Astrocyte (in vitro differentiated cells and primary cell): ENCODE measurements around the gene ZNF280D. TPM values are rescaled to one million over a fixed set of nuclear protein-coding genes. Genes with fewer than 3 reads are reported as not detected.

Experiments used
- DNase-seq: peaks from one replicate; pipeline ENCODE4 v3.0.0-alpha.2; 2010; ENCODE audit warnings: low read depth
- FAIRE-seq: peaks from 2 replicates; lab custom pipeline; 2011; peaks lifted over from hg19 to GRCh38; lab: Jason Lieb, UNC
- H2AFZ ChIP-seq: 2 replicates; pipeline ENCODE4 v1.6.0; 2012; ENCODE audit warnings: low read depth, low read length, inconsistent platforms
- H3K27ac ChIP-seq: 2 replicates; pipeline ENCODE4 v1.5.1; 2011; ENCODE audit warnings: low read depth, low read length, inconsistent platforms
- H3K27me3 ChIP-seq: 2 replicates; pipeline ENCODE4 v1.6.0; 2011; ENCODE audit warnings: low read length, inconsistent platforms; ENCODE audit not compliant: insufficient read depth
- H3K36me3 ChIP-seq: 2 replicates; pipeline ENCODE4 v1.5.1; 2011; ENCODE audit warnings: low read length, inconsistent platforms; ENCODE audit not compliant: insufficient read depth
- H3K4me1 ChIP-seq: 2 replicates; pipeline ENCODE4 v1.5.1; 2011; ENCODE audit warnings: low read length, inconsistent platforms; ENCODE audit not compliant: insufficient read depth
- H3K4me2 ChIP-seq: 2 replicates; pipeline ENCODE4 v1.6.0; 2012; ENCODE audit warnings: low read length, inconsistent platforms
- H3K4me3 ChIP-seq: 2 replicates; pipeline ENCODE4 v1.5.1; 2011; ENCODE audit warnings: low read depth, mild to moderate bottlenecking, low read length, inconsistent platforms; ENCODE audit not compliant: insufficient read depth
- H3K79me2 ChIP-seq: 2 replicates; pipeline ENCODE4 v1.6.0; 2012; ENCODE audit warnings: mild to moderate bottlenecking, low read length, inconsistent platforms; ENCODE audit not compliant: insufficient read depth
- H3K9ac ChIP-seq: 2 replicates; pipeline ENCODE4 v1.6.0; 2012; ENCODE audit warnings: mild to moderate bottlenecking, low read length, inconsistent platforms
- H3K9me3 ChIP-seq: 2 replicates; pipeline ENCODE4 v1.5.1; 2012; ENCODE audit warnings: low read depth, mild to moderate bottlenecking, low read length, inconsistent platforms; ENCODE audit not compliant: insufficient read depth
- H4K20me1 ChIP-seq: 2 replicates; pipeline ENCODE4 v1.6.0; 2012; ENCODE audit warnings: low read length, inconsistent platforms; ENCODE audit not compliant: insufficient read depth
- H3K27ac Mint-ChIP-seq: one replicate; pipeline ENCODE4 v1.8.0; 2021; ENCODE audit warnings: mild to moderate bottlenecking, mixed read lengths; ENCODE audit not compliant: unreplicated experiment
- H3K27me3 Mint-ChIP-seq: one replicate; pipeline ENCODE4 v1.8.0; 2021; ENCODE audit warnings: low read depth, mixed read lengths; ENCODE audit not compliant: unreplicated experiment
- H3K36me3 Mint-ChIP-seq: one replicate; pipeline ENCODE4 v1.8.0; 2021; ENCODE audit warnings: low read depth, mixed read lengths; ENCODE audit not compliant: unreplicated experiment
- H3K4me1 Mint-ChIP-seq: one replicate; pipeline ENCODE4 v1.8.0; 2021; ENCODE audit warnings: low read depth, mixed read lengths; ENCODE audit not compliant: unreplicated experiment
- H3K4me3 Mint-ChIP-seq: one replicate; pipeline ENCODE4 v1.8.0; 2021; ENCODE audit warnings: mild to moderate bottlenecking, moderate library complexity, mixed read lengths; ENCODE audit not compliant: unreplicated experiment
- H3K9me3 Mint-ChIP-seq: one replicate; pipeline ENCODE4 v1.8.0; 2021; ENCODE audit warnings: mild to moderate bottlenecking, mixed read lengths; ENCODE audit not compliant: unreplicated experiment
- EZH2 ChIP-seq: IDR thresholded peaks from 2 replicates; pipeline ENCODE4 v1.6.1; 2012; ENCODE audit warnings: mild to moderate bottlenecking, low read length, inconsistent platforms; ENCODE audit not compliant: insufficient read depth
- total RNA-seq: library from RNA; stranded (reverse); gene quantifications from 2 replicates; pipeline ENCODE4 v1.2.1, GENCODE V29; 2021
- TF ChIP-seq, protein P1 (sequence below): IDR thresholded peaks from 2 replicates; pipeline ENCODE4 v1.5.1; 2011; ENCODE audit warnings: low read depth, mild to moderate bottlenecking, inconsistent platforms, low read length, moderate library complexity; ENCODE audit not compliant: insufficient read depth

The ZNF280D gene
- total RNA-seq, 1 donor from 2014 or later: 13.7 TPM

DNA sequence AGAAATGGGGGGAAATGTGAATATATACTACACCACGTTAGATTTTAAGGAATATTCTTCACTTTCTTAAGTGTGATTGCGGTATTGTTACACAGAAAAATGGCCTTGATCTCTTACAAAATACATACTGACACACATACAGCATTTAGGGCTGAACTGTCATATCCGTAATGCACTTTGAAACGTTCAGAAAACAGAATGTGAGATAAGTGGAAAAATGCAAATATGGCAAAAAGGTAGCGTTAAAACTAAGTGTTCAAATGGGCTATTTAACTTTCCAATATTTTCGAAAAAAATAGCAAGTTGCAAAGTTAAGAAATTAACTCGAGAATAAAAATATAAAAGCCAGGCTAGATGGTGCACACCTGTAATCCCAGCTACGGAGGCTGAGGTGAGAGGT lies 1.8 kb downstream of the ZNF280D start:
- TF ChIP-seq, protein P1, sequence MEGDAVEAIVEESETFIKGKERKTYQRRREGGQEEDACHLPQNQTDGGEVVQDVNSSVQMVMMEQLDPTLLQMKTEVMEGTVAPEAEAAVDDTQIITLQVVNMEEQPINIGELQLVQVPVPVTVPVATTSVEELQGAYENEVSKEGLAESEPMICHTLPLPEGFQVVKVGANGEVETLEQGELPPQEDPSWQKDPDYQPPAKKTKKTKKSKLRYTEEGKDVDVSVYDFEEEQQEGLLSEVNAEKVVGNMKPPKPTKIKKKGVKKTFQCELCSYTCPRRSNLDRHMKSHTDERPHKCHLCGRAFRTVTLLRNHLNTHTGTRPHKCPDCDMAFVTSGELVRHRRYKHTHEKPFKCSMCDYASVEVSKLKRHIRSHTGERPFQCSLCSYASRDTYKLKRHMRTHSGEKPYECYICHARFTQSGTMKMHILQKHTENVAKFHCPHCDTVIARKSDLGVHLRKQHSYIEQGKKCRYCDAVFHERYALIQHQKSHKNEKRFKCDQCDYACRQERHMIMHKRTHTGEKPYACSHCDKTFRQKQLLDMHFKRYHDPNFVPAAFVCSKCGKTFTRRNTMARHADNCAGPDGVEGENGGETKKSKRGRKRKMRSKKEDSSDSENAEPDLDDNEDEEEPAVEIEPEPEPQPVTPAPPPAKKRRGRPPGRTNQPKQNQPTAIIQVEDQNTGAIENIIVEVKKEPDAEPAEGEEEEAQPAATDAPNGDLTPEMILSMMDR: no peak
- TF ChIP-seq EZH2: no peak
- DNase-seq (no peak), FAIRE-seq (no peak)
- no peaks in the 10 kb centered on the region for H3K36me3 Mint-ChIP-seq
- Histone ChIP-seq H3K9me3 (no peaks in the 10 kb centered on the region), H3K79me2 (peaks cover 61% of the 10 kb centered on the region), H3K27ac (peak overlapping the region; percentile 98), H3K36me3 (peaks cover 2% of the 10 kb centered on the region), H4K20me1 (peaks cover 19% of the 10 kb centered on the region), H3K4me1 (peaks cover 25% of the 10 kb centered on the region), H3K9ac (peak overlapping the region; percentile 98), H3K27me3 (no peaks in the 10 kb centered on the region), H3K4me3 (peak overlapping the region; percentile 77), H3K4me2 (peak overlapping the region; percentile 90), H2AFZ (no peak overlapping the region)
- peaks cover 24% of the 10 kb centered on the region for H3K4me1 Mint-ChIP-seq
- peak overlapping the region; percentile 82 for H3K4me3 Mint-ChIP-seq
- peak overlapping the region; percentile 99 for H3K27ac Mint-ChIP-seq
- no peaks in the 10 kb centered on the region for H3K9me3 Mint-ChIP-seq
- H3K27me3 Mint-ChIP-seq: no peaks in the 10 kb centered on the region

GRCh38 chr15:56729561-56729960 lies 3.7 kb downstream of the ZNF280D start:
- Histone ChIP-seq H3K27ac (no peak overlapping the region), H3K4me1 (peaks cover 19% of the 10 kb centered on the region), H3K4me2 (no peak overlapping the region), H3K27me3 (no peaks in the 10 kb centered on the region), H2AFZ (no peak overlapping the region), H3K4me3 (no peak overlapping the region), H4K20me1 (peaks cover 19% of the 10 kb centered on the region), H3K36me3 (peaks cover 3% of the 10 kb centered on the region), H3K9me3 (no peaks in the 10 kb centered on the region), H3K9ac (no peak overlapping the region), H3K79me2 (peaks cover 80% of the 10 kb centered on the region)
- H3K27me3 Mint-ChIP-seq: no peaks in the 10 kb centered on the region
- H3K4me1 Mint-ChIP-seq: peaks cover 24% of the 10 kb centered on the region
- no peak for DNase-seq
- FAIRE-seq: no peak
- TF ChIP-seq, protein P1: no peak
- no peak overlapping the region for H3K4me3 Mint-ChIP-seq
- no peaks in the 10 kb centered on the region for H3K9me3 Mint-ChIP-seq
- H3K36me3 Mint-ChIP-seq: no peaks in the 10 kb centered on the region
- H3K27ac Mint-ChIP-seq: no peak overlapping the region

- Histone ChIP-seq H3K4me2 (no peak overlapping the region), H3K9me3 (no peaks in the 10 kb centered on the region), H3K79me2 (peaks cover 91% of the 10 kb centered on the region), H3K4me3 (no peak overlapping the region), H3K4me1 (peaks cover 3% of the 10 kb centered on the region), H3K9ac (no peak overlapping the region), H2AFZ (no peak overlapping the region), H3K27me3 (no peaks in the 10 kb centered on the region), H3K36me3 (peaks cover 3% of the 10 kb centered on the region), H3K27ac (no peak overlapping the region), H4K20me1 (peaks cover 18% of the 10 kb centered on the region)
- no peaks in the 10 kb centered on the region for H3K9me3 Mint-ChIP-seq
- peak overlapping the region; percentile 53 for H3K27ac Mint-ChIP-seq
- FAIRE-seq (no peak), DNase-seq (no peak)
- no peaks in the 10 kb centered on the region for H3K36me3 Mint-ChIP-seq
- H3K27me3 Mint-ChIP-seq: no peaks in the 10 kb centered on the region
- TF ChIP-seq, protein P1: no peak
- TF ChIP-seq EZH2: no peak
- peaks cover 11% of the 10 kb centered on the region for H3K4me1 Mint-ChIP-seq
- no peak overlapping the region for H3K4me3 Mint-ChIP-seq
Measured at GRCh38 chr15:56725386-56725785, 7.9 kb downstream of the ZNF280D start.
